ENCODE measurements around the gene LATS2. TPM values are rescaled to one million over a fixed set of nuclear protein-coding genes. Genes with fewer than 3 reads are reported as not detected.

The LATS2 gene
- total RNA-seq, 2 experiments from 2014 or later, result 2.3 to 2.4 TPM

DNA sequence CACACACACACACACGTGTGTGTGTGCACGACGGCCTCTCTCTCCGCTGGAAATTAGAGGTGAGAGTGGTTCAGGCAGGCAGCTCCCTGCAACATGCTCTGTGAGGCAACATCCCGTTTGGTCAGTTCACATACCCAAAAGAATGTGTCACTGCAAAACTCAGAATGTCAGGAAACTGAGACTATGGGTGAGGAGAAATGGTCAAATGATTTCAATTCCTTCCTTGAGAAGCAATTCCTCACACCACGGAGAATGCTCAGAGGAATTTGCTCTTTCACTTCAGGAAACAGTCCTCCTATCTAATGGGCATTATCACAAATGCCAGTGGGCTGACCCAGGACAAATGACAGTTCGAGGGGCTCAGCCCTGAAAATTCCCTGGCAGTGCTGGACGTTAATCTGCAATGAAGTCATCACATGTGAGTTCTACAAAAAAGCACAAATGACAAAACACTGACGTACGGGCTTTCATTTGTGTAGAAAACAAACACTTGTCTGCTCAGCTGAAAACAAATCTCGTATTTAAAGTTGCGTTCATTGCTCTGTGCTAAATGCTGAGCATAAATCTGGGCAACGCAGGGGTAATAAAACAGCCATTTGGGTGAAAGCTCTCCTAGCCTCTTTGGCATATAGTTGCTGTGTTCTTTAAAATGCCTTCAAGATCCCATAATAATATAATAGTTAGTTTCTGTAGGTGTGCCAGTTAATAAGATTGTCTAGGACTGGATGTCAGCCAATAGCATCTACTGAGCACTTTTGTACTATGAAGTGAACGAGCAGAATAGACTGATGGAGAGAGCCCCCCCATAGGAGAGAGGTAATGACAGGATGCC is 18.6 kb upstream of the LATS2 start:
- Mint-ChIP-seq H3K4me1 (peaks cover 5% of the 10 kb centered on the region), H3K4me3 (no peak overlapping the region), H3K9me3 (no peaks in the 10 kb centered on the region), H3K27me3 (peaks cover 11% of the 10 kb centered on the region), H3K36me3 (no peaks in the 10 kb centered on the region), H3K27ac (no peak overlapping the region)
- POLR2A ChIA-PET, result no interaction called here
- DNase-seq (no peak), ATAC-seq (ENCODE audit: low read depth) (no peak)

GRCh38 chr13:21079221-21079620 is 17.8 kb upstream of the LATS2 start:
- POLR2A ChIA-PET, result no interaction called here
- Mint-ChIP-seq H3K27ac (no peak overlapping the region), H3K27me3 (peaks cover 11% of the 10 kb centered on the region), H3K36me3 (no peaks in the 10 kb centered on the region), H3K4me3 (no peak overlapping the region), H3K9me3 (no peaks in the 10 kb centered on the region), H3K4me1 (peaks cover 12% of the 10 kb centered on the region)
- ATAC-seq (ENCODE audit: low read depth), result no peak
- DNase-seq, result no peak

GRCh38 chr13:21078501-21078900 is 17.1 kb upstream of the LATS2 start:
- Mint-ChIP-seq H3K4me1 (peaks cover 15% of the 10 kb centered on the region), H3K36me3 (no peaks in the 10 kb centered on the region), H3K27ac (no peak overlapping the region), H3K27me3 (peaks cover 11% of the 10 kb centered on the region), H3K9me3 (no peaks in the 10 kb centered on the region), H3K4me3 (no peak overlapping the region)
- ATAC-seq (ENCODE audit: low read depth) (no peak), DNase-seq (no peak)
- POLR2A ChIA-PET, result no interaction called here

DNA sequence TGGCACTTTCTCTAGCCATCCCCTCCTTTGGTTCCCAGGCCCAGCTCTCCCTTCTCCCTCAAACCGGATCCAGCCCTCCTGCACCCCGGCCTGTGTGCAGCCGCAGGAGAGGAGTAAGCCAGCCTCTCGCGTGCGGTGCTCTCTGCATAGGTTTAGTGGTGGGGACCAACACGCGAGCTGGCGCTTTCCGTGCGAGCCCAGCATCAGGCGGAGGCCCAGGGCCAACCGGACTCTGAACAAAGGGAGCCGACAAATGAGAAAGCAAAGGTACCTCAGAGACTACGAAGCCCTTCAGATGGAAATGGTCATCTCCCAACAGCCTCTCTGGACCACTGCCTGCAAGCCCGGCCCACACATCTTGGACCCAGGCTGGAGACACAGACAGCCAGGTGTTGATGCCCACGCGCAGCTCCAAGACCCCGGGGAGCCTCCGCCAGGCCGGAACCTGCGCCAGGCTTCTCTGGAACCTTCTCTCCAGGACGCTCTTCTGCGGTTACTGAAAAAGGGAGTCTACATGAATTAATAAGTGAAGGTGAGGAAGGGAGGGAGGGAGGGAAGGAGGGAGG is 16.5 kb upstream of the LATS2 start:
- POLR2A ChIA-PET, result interaction anchor here (1.6 kb wide), 1 partner anchor 99 kb away, joined by 4 read pairs; the partner anchor contains the start of genes MRPL57 and SKA3
- no peak overlapping the region for H3K27ac Mint-ChIP-seq
- peaks cover 15% of the 10 kb centered on the region for H3K4me1 Mint-ChIP-seq
- H3K36me3 Mint-ChIP-seq, result no peaks in the 10 kb centered on the region
- peaks cover 11% of the 10 kb centered on the region for H3K27me3 Mint-ChIP-seq
- no peaks in the 10 kb centered on the region for H3K9me3 Mint-ChIP-seq
- ATAC-seq (ENCODE audit: low read depth) (no peak), DNase-seq (no peak)
- no peak overlapping the region for H3K4me3 Mint-ChIP-seq

DNA sequence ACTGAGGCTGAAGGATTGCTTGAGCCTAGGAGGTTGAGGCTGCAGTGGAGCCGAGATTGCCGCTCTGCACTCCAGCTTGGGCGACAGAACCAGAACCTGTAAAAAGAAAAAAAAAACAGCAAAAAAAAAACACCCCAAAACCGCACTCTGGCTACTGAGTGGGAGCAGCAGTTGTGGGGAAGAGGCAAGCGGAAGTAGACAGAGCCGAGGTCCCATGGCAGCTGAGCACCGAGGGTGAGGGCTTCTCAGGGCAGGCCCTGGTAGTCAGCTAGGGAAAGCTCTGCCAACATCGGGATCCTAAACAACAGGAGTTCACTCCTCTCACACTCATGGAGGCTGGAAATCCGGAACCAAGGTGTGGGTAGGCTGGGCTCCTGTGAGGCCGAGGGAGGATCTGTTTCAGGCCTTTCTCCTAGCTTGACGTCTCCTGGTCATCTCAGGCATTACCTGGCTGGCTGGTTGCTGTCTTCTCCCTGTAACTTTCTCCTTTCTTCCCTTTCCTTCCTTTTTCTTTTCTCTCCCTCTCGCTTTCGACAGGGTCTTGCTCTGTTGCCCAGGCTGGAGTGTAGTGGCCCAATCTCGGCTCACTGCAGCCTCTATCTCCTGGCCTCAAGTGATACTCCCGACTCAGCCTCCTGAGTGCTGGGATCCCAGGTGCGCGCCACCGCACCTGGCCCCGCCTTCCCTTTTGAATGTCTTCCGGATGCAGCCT is 15.8 kb upstream of the LATS2 start:
- DNase-seq, result no peak
- POLR2A ChIA-PET, result interaction anchor here (1.6 kb wide), 1 partner anchor 99 kb away, joined by 4 read pairs; the partner anchor contains the start of genes MRPL57 and SKA3
- no peaks in the 10 kb centered on the region for H3K9me3 Mint-ChIP-seq
- peak overlapping the region; percentile 34 for H3K27ac Mint-ChIP-seq
- H3K27me3 Mint-ChIP-seq, result peaks cover 11% of the 10 kb centered on the region
- no peaks in the 10 kb centered on the region for H3K36me3 Mint-ChIP-seq
- peak overlapping the region; percentile 16 for H3K4me3 Mint-ChIP-seq
- ATAC-seq (ENCODE audit: low read depth), result no peak
- H3K4me1 Mint-ChIP-seq, result peaks cover 15% of the 10 kb centered on the region

- H3K9me3 Mint-ChIP-seq, result no peaks in the 10 kb centered on the region
- no peaks in the 10 kb centered on the region for H3K36me3 Mint-ChIP-seq
- peaks cover 11% of the 10 kb centered on the region for H3K27me3 Mint-ChIP-seq
- DNase-seq (no peak), ATAC-seq (ENCODE audit: low read depth) (no peak)
- POLR2A ChIA-PET, result interaction anchor here (1.6 kb wide), 1 partner anchor 100 kb away, joined by 4 read pairs; the partner anchor contains the start of genes MRPL57 and SKA3
- H3K4me3 Mint-ChIP-seq, result peak overlapping the region; percentile 48
- H3K27ac Mint-ChIP-seq, result peak overlapping the region; percentile 57
- peaks cover 23% of the 10 kb centered on the region for H3K4me1 Mint-ChIP-seq
Observed at GRCh38 chr13:21076253-21076652, 14.9 kb upstream of the LATS2 start.

DNA sequence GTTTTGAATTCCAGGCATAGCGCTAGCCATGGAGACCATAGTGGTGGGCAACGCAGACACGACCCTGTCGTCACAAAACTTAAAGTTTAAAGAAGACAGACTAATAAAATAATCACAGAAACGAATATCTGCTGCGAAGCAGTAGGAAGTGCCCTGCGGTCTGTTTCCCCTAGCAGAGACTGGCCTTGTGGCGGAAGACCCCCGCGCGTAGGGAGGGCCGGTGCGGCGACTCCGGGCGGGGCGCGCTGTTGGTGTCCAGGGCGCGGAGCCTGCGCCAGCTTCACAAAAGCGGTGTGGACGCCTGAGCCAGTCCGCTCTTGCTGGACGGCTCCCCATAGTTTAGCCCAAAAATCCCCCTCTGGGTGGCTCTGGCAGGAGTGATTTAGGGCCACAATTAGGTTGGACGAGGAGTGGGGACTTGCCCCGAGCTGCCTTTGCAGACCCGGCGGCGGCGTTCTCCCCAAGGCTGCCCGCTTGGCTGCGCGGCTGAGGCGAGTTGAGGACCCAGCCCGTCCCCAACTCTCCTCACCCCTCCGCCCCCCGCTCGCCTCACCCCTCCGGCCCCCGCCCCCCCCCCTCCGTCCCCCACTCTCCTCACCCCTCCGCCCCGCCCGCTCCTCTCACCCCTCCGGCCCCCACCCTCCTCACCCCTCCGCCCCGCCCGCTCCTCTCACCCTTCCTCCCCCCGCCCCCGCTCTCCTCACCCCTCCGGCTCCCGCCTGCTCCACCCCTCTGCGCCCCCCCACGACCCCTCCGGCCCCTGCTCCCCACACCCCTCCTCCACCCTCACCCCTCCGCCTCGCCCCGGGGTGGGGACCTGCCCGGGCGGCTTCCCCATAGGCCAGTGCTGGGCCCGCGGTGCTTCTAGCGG is 14.2 kb upstream of the LATS2 start:
- Mint-ChIP-seq H3K36me3 (no peaks in the 10 kb centered on the region), H3K27me3 (peaks cover 11% of the 10 kb centered on the region), H3K27ac (peak overlapping the region; percentile 79), H3K4me3 (peak overlapping the region; percentile 66), H3K4me1 (peaks cover 25% of the 10 kb centered on the region), H3K9me3 (no peaks in the 10 kb centered on the region)
- peak; percentile 40 for ATAC-seq (ENCODE audit: low read depth)
- peak; percentile 59 for DNase-seq
- POLR2A ChIA-PET, result no interaction called here

GRCh38 chr13:21075011-21075378 is 13.6 kb upstream of the LATS2 start:
- Mint-ChIP-seq H3K36me3 (no peaks in the 10 kb centered on the region), H3K4me3 (peak overlapping the region; percentile 66), H3K4me1 (peaks cover 25% of the 10 kb centered on the region), H3K27me3 (peaks cover 11% of the 10 kb centered on the region), H3K27ac (peak overlapping the region; percentile 79), H3K9me3 (no peaks in the 10 kb centered on the region)
- ATAC-seq (ENCODE audit: low read depth) (peak; percentile 92), DNase-seq (peak; percentile 49)
- POLR2A ChIA-PET, result no interaction called here

- peak overlapping the region; percentile 66 for H3K4me3 Mint-ChIP-seq
- H3K27me3 Mint-ChIP-seq, result peaks cover 10% of the 10 kb centered on the region
- H3K9me3 Mint-ChIP-seq, result no peaks in the 10 kb centered on the region
- H3K36me3 Mint-ChIP-seq, result no peaks in the 10 kb centered on the region
- peaks cover 25% of the 10 kb centered on the region for H3K4me1 Mint-ChIP-seq
- H3K27ac Mint-ChIP-seq, result peak overlapping the region; percentile 79
- no peak for DNase-seq
- POLR2A ChIA-PET, result no interaction called here
- ATAC-seq (ENCODE audit: low read depth), result no peak
Observed at GRCh38 chr13:21074546-21074945, 13.2 kb upstream of the LATS2 start.

DNA sequence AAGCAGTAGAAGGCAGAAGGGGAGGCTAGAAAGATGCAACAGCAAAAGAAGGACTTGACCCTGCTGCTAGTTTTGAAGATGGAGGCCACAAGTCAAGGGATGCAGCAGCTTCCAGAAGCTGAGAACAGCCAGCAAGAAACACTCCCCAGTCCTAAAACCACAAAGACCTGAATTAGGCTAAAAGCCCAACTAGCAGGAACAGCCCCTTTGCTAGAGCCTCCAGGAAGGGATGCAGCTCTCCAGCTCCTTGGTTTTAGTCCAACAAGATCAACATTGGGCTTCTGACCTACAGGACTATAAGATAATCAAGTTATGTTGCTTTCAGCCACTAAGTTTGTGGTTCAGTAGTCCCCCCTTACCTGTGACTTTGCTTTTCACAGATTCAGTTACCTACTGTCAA is 10.5 kb upstream of the LATS2 start:
- DNase-seq (no peak), ATAC-seq (ENCODE audit: low read depth) (no peak)
- H3K27ac Mint-ChIP-seq, result no peak overlapping the region
- H3K9me3 Mint-ChIP-seq, result no peaks in the 10 kb centered on the region
- no peaks in the 10 kb centered on the region for H3K27me3 Mint-ChIP-seq
- no peak overlapping the region for H3K4me3 Mint-ChIP-seq
- peaks cover 24% of the 10 kb centered on the region for H3K4me1 Mint-ChIP-seq
- POLR2A ChIA-PET, result no interaction called here
- H3K36me3 Mint-ChIP-seq, result no peaks in the 10 kb centered on the region

GRCh38 chr13:21071015-21071414 is 9.6 kb upstream of the LATS2 start:
- Mint-ChIP-seq H3K27me3 (no peaks in the 10 kb centered on the region), H3K36me3 (no peaks in the 10 kb centered on the region), H3K4me1 (peaks cover 24% of the 10 kb centered on the region), H3K4me3 (no peak overlapping the region), H3K9me3 (no peaks in the 10 kb centered on the region), H3K27ac (peak overlapping the region; percentile 27)
- POLR2A ChIA-PET, result interaction anchor here (0.6 kb wide), 2 partner anchors 168 to 227 kb away, joined by 3 read pairs; no protein-coding TSS in a partner anchor
- ATAC-seq (ENCODE audit: low read depth) (no peak), DNase-seq (no peak)

- ATAC-seq (ENCODE audit: low read depth) (no peak), DNase-seq (no peak)
- peaks cover 12% of the 10 kb centered on the region for H3K27me3 Mint-ChIP-seq
- no peaks in the 10 kb centered on the region for H3K9me3 Mint-ChIP-seq
- no peaks in the 10 kb centered on the region for H3K36me3 Mint-ChIP-seq
- POLR2A ChIA-PET, result no interaction called here
- H3K4me1 Mint-ChIP-seq, result peaks cover 17% of the 10 kb centered on the region
- no peak overlapping the region for H3K27ac Mint-ChIP-seq
- H3K4me3 Mint-ChIP-seq, result no peak overlapping the region
Observed at GRCh38 chr13:21069561-21070004, 8.2 kb upstream of the LATS2 start.

DNA sequence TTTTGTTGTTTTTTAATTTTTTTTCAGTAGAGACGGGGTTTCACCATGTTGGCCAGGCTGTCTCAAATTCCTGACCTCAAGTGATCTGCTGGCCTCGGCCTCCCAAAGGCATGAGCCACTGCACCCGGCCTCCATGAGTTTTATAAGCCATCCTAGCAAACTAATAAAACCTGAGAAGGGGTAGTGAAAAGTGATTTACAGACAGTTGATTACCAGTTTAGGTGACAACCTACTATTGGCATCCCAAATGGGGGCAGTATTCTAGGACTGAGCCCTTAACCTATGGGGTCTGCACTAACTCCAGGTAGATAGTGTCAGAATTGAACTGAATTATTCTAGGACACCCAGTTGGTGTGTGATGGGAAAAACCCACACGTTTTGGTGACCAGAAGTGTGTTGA is 6.5 kb upstream of the LATS2 start:
- no peaks in the 10 kb centered on the region for H3K9me3 Mint-ChIP-seq
- H3K36me3 Mint-ChIP-seq, result peaks cover 1% of the 10 kb centered on the region
- DNase-seq (no peak), ATAC-seq (ENCODE audit: low read depth) (no peak)
- POLR2A ChIA-PET, result no interaction called here
- H3K4me1 Mint-ChIP-seq, result peaks cover 10% of the 10 kb centered on the region
- no peak overlapping the region for H3K4me3 Mint-ChIP-seq
- peaks cover 23% of the 10 kb centered on the region for H3K27me3 Mint-ChIP-seq
- no peak overlapping the region for H3K27ac Mint-ChIP-seq

Measured in activated naive CD8-positive, alpha-beta T cell treated with anti-CD3 and anti-CD28 coated beads, Interleukin-2, amount 10 ng/mL, durations not matched to agents 7 days and 5 days (primary cell).